Gastrocnemius medialis (tissue), 4 donors: ENCODE measurements around the gene RNF220.

Source experiments
- CTCF ChIP-seq, 5 experiments: fragments of 450-650 bp in 3 of 5; fragments of 200-600 bp in 2 of 5; sonication (generic) in 2 of 5; IDR thresholded peaks in 4 of 5; conservative IDR thresholded peaks in 1 of 5; 1 replicate in 4 of 5; 2 replicates in 1 of 5; pipeline ENCODE4 v1.5.1; 2016 to 2019; ENCODE audit warnings: antibody characterized with exemption in 5 of 5, mild to moderate bottlenecking in 3 of 5, moderate library complexity in 3 of 5
- POLR2A ChIP-seq, 2 donors: fragments of 450-650 bp; IDR thresholded peaks; one replicate each; pipeline ENCODE4 v1.6.1; 2017; ENCODE audit warnings: antibody characterized with exemption in 2 of 2, mild to moderate bottlenecking in 2 of 2, moderate library complexity in 2 of 2

GRCh38 chr1:44423591-44424537 lies 18.8 kb downstream of the RNF220 start:
- no peak for TF ChIP-seq CTCF (IDR thresholded peaks at IDR 0.05 in 4 of 5, conservative IDR thresholded peaks at IDR 0.05 in 1 of 5)
- no peak for TF ChIP-seq POLR2A (IDR thresholded peaks at IDR 0.05)
